Mucosa of descending colon (tissue), 3 donors: ENCODE measurements around the gene HTATSF1. TPM values are rescaled to one million over a fixed set of nuclear protein-coding genes. Genes with fewer than 3 reads are reported as not detected.

Experiments
- ATAC-seq: fragments of 200-7000 bp; cut with Tn5 transposase; one replicate; pipeline ENCODE4 v1.9.1; 2020; ENCODE audit warnings: mild to moderate bottlenecking, moderate library complexity
- DNase-seq, 3 donors: peaks; one replicate each; pipeline ENCODE4 v3.0.0-alpha.2; 2020
- H3K36me3 ChIP-seq: fragments of 200-600 bp; one replicate; pipeline ENCODE4 v1.8.0; 2021; ENCODE audit warnings: low read depth, mild to moderate bottlenecking
- H3K4me1 ChIP-seq: fragments of 200-600 bp; one replicate; pipeline ENCODE4 v1.8.0; 2021; ENCODE audit warnings: low read depth, mild to moderate bottlenecking
- H3K4me3 ChIP-seq: fragments of 200-600 bp; one replicate; pipeline ENCODE4 v1.8.0; 2021; ENCODE audit warnings: mild to moderate bottlenecking
- H3K9me3 ChIP-seq: fragments of 200-600 bp; one replicate; pipeline ENCODE4 v1.8.0; 2021; ENCODE audit warnings: mild to moderate bottlenecking
- CTCF ChIP-seq: fragments of 200-600 bp; IDR thresholded peaks from one replicate; pipeline ENCODE4 v1.8.0; 2022; ENCODE audit warnings: antibody characterized with exemption, mild to moderate bottlenecking
- intact Hi-C, 2 donors: fragments of 100-400 bp; cut with DNase I in 1 of 2; cut with micrococcal nuclease in 1 of 2; formaldehyde crosslinking; loops; one replicate each; pipeline versions ENCODE4 v1.11.0 to v1.11.1; 2022; cut with DNase I, micrococcal nuclease
- total RNA-seq, 3 donors: library from RNA; stranded (reverse); fragmentation: NEBNext Ultra II Directional in 2 of 3; extraction: Animal tissue kit (Norgen Biotek cat#: 25700) in 2 of 3; gene quantifications; one replicate each; pipeline versions ENCODE4 v1.2.1 to v1.2.4, GENCODE V29; 2021 to 2023
- donor health status: DM: no; HTN: no; CAD: no; lungs with moderate emphysema.
- donor health status: DM: no; HTN: no; CAD: no.
- donor health status: DM: no; HTN: yes; CAD: no.

Gene HTATSF1
- total RNA-seq, 3 donors from 2014 or later: 28.1 to 35.8 (median 29.2) TPM

GRCh38 chrX:136496186-136496763 is 1.1 kb upstream of the HTATSF1 start:
- Histone ChIP-seq H3K4me3 (peak overlapping the region; percentile 42), H3K4me1 (no peaks in the 10 kb centered on the region), H3K9me3 (no peaks in the 10 kb centered on the region), H3K36me3 (no peaks in the 10 kb centered on the region)
- TF ChIP-seq CTCF: no peak
- ATAC-seq (peak; percentile 9), DNase-seq (peak in 1 of 3 donors; percentile 19)
- intact Hi-C loops: no loop called here

GRCh38 chrX:136496764-136497555 is 432 bp upstream of the HTATSF1 start:
- ATAC-seq: peak; percentile 93

GRCh38 chrX:136519069-136519468 is 21.7 kb downstream of the HTATSF1 start:
- no peaks in the 10 kb centered on the region for H3K36me3 ChIP-seq
- no peaks in the 10 kb centered on the region for H3K9me3 ChIP-seq
- intact Hi-C loops: no loop called here
- ATAC-seq (no peak), DNase-seq (no peak)
- no peaks in the 10 kb centered on the region for H3K4me1 ChIP-seq
- H3K4me3 ChIP-seq: no peak overlapping the region
- no peak for TF ChIP-seq CTCF

More at GRCh38 chrX:136496764-136497555, 432 bp upstream of the HTATSF1 start:
- Histone ChIP-seq H3K9me3 (no peaks in the 10 kb centered on the region), H3K36me3 (no peaks in the 10 kb centered on the region), H3K4me3 (peak overlapping the region; percentile 42), H3K4me1 (no peaks in the 10 kb centered on the region)
- no peak for TF ChIP-seq CTCF
- peak; percentile 87 to 90 (median 90) for DNase-seq
- intact Hi-C loops: no loop called here

- H3K36me3 ChIP-seq: no peaks in the 10 kb centered on the region
- H3K9me3 ChIP-seq: no peaks in the 10 kb centered on the region
- no peak overlapping the region for H3K4me3 ChIP-seq
- intact Hi-C loops: no loop called here
- H3K4me1 ChIP-seq: no peaks in the 10 kb centered on the region
- TF ChIP-seq CTCF: no peak
- DNase-seq (no peak), ATAC-seq (peak; percentile 69)
These were observed 26.4 kb downstream of the HTATSF1 start for GRCh38 chrX:136523770-136524169.

- Histone ChIP-seq H3K4me3 (no peak overlapping the region), H3K4me1 (no peaks in the 10 kb centered on the region), H3K36me3 (no peaks in the 10 kb centered on the region), H3K9me3 (no peaks in the 10 kb centered on the region)
- ATAC-seq (peak; percentile 87), DNase-seq (peak in 2 of 3 donors; percentile 39 to 70)
- intact Hi-C loops: no loop called here
- no peak for TF ChIP-seq CTCF
These were observed 28.6 kb downstream of the HTATSF1 start for GRCh38 chrX:136525738-136526606.
